Epithelial cell of esophagus (primary cell): ENCODE measurements around the gene KIF26A.

Experiments used
- DNase-seq: peaks from one replicate; pipeline ENCODE4 v3.0.0; 2010; ENCODE audit warnings: low read depth
- H3K4me3 ChIP-seq: 2 replicates; pipeline ENCODE4 v1.5.1; 2011; ENCODE audit warnings: mild to moderate bottlenecking, low read length, control low read depth
- TF ChIP-seq, protein P1 (sequence below): IDR thresholded peaks from 2 replicates; pipeline ENCODE4 v1.5.1; 2011; ENCODE audit warnings: low read depth, mild to moderate bottlenecking, low read length, control low read depth, inconsistent platforms; ENCODE audit not compliant: insufficient read depth; ENCODE audit errors: missing control alignments

The KIF26A gene

GRCh38 chr14:104191409-104191997 lies 53.1 kb downstream of the KIF26A start:
- no peak overlapping the region for H3K4me3 ChIP-seq
- no peak for DNase-seq
- TF ChIP-seq, protein P1, sequence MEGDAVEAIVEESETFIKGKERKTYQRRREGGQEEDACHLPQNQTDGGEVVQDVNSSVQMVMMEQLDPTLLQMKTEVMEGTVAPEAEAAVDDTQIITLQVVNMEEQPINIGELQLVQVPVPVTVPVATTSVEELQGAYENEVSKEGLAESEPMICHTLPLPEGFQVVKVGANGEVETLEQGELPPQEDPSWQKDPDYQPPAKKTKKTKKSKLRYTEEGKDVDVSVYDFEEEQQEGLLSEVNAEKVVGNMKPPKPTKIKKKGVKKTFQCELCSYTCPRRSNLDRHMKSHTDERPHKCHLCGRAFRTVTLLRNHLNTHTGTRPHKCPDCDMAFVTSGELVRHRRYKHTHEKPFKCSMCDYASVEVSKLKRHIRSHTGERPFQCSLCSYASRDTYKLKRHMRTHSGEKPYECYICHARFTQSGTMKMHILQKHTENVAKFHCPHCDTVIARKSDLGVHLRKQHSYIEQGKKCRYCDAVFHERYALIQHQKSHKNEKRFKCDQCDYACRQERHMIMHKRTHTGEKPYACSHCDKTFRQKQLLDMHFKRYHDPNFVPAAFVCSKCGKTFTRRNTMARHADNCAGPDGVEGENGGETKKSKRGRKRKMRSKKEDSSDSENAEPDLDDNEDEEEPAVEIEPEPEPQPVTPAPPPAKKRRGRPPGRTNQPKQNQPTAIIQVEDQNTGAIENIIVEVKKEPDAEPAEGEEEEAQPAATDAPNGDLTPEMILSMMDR = no peak

- H3K4me3 ChIP-seq = no peak overlapping the region
- no peak for DNase-seq
- TF ChIP-seq, protein P1 = no peak
Measured at GRCh38 chr14:104192146-104192882, 53.9 kb downstream of the KIF26A start.

GRCh38 chr14:104192883-104193245 lies 54.5 kb downstream of the KIF26A start:
- TF ChIP-seq, protein P1 = no peak
- H3K4me3 ChIP-seq = no peak overlapping the region
- DNase-seq = no peak

- TF ChIP-seq, protein P1 = no peak
- no peak for DNase-seq
Measured at GRCh38 chr14:104194016-104194415, 55.6 kb downstream of the KIF26A start.

DNA sequence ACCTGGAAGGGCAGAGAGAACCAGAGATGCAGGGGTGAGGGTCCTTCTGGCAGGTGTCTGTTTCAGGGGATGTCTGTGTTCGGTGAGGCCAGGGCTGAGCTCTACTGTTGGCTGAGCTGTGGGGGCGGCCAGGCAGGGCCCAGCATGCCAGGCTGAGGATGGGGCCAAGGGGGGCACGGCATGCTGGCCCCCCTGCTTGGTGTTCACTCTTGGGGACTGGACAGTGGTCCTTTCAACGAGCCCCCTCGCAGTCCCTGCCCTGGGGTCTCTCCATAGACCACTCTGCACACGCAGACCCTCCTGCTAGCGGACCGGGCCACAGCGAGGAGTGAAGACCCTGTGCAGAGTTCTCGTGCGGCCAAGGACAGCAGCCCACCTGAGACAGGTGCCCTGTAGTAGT lies 56.3 kb downstream of the KIF26A start:
- TF ChIP-seq, protein P1 = no peak
- DNase-seq = no peak
- H3K4me3 ChIP-seq = no peak overlapping the region

More at GRCh38 chr14:104194016-104194415, 55.6 kb downstream of the KIF26A start:
- no peak overlapping the region for H3K4me3 ChIP-seq

- no peak for DNase-seq
- H3K4me3 ChIP-seq = no peak overlapping the region
- TF ChIP-seq, protein P1 = no peak
Measured at GRCh38 chr14:104195361-104195760, 57.0 kb downstream of the KIF26A start.
